Measurements from ENCODE around the gene PPP1R16B.

- TF ChIP-seq CTCF (IDR thresholded peaks at IDR 0.05) (no peak), POLR2A (IDR thresholded peaks at IDR 0.05) (no peak)
Measured at GRCh38 chr20:38791291-38791690, 14.2 kb upstream of the PPP1R16B start.

All from upper lobe of left lung (tissue), 4 donors.